DMS79 (cell line): ENCODE data around the gene CAB39L.
"Not testable (repeated sequence)": the region's sequence is repeated elsewhere in the genome, so short reads cannot be mapped to it uniquely, and the experiment has no call there.

Source experiments
- DNase-seq: peaks from one replicate; lab custom pipeline; 2025; lab: John Stamatoyannopoulos, UW

Gene CAB39L

GRCh38 chr13:49346460-49346859, 97.4 kb downstream of the CAB39L start:
- DNase-seq = no peak

- DNase-seq = no peak
Measured at GRCh38 chr13:49343731-49344130, 100.1 kb downstream of the CAB39L start.

- DNase-seq = no peak
Measured at GRCh38 chr13:49343255-49343654, 100.6 kb downstream of the CAB39L start.

GRCh38 chr13:49342454-49342853, 101.4 kb downstream of the CAB39L start:
- DNase-seq = no peak

GRCh38 chr13:49341941-49342340, 101.9 kb downstream of the CAB39L start:
- DNase-seq = no peak

GRCh38 chr13:49341517-49341916, 102.3 kb downstream of the CAB39L start:
- DNase-seq = no peak

- no peak for DNase-seq
Measured at GRCh38 chr13:49340161-49340560, 103.7 kb downstream of the CAB39L start.

GRCh38 chr13:49336655-49337054, 107.2 kb downstream of the CAB39L start:
- no peak for DNase-seq

- DNase-seq = no peak
Measured at GRCh38 chr13:49330546-49330864, 113.4 kb downstream of the CAB39L start.

GRCh38 chr13:49329831-49330545, 113.9 kb downstream of the CAB39L start:
- DNase-seq = no peak

- DNase-seq = not testable (repeated sequence)
Measured at GRCh38 chr13:49327145-49327544, 116.7 kb downstream of the CAB39L start.

- no peak for DNase-seq
Measured at GRCh38 chr13:49326222-49326917, 117.5 kb downstream of the CAB39L start.

GRCh38 chr13:49323344-49323743, 120.5 kb downstream of the CAB39L start:
- no peak for DNase-seq

- DNase-seq = no peak
Measured at GRCh38 chr13:49322702-49323101, 121.2 kb downstream of the CAB39L start.

GRCh38 chr13:49320975-49321374, 122.9 kb downstream of the CAB39L start:
- DNase-seq = no peak

- DNase-seq = no peak
Measured at GRCh38 chr13:49319951-49320350, 123.9 kb downstream of the CAB39L start.

GRCh38 chr13:49319551-49319950, 124.3 kb downstream of the CAB39L start:
- DNase-seq = no peak

GRCh38 chr13:49315756-49316482, 127.9 kb downstream of the CAB39L start:
- DNase-seq = no peak

GRCh38 chr13:49315036-49315565, 128.8 kb downstream of the CAB39L start:
- DNase-seq = no peak

GRCh38 chr13:49314344-49314882, 129.5 kb downstream of the CAB39L start:
- DNase-seq = no peak

GRCh38 chr13:49311816-49312215, 132.0 kb downstream of the CAB39L start:
- DNase-seq = no peak

- DNase-seq = no peak
Measured at GRCh38 chr13:49310251-49310650, 133.6 kb downstream of the CAB39L start.
